Heart left ventricle (tissue), 16 donors: ENCODE results near the gene CABLES1. TPM values are rescaled to one million over a fixed set of nuclear protein-coding genes. Genes with fewer than 3 reads are reported as not detected.

Source experiments
- ATAC-seq, 4 donors: fragments of 200-7000 bp; cut with Tn5 transposase; one replicate each; pipeline ENCODE4 v1.9.1; 2020 to 2022; ENCODE audit warnings: moderate library complexity in 4 of 4, mild to moderate bottlenecking in 3 of 4, moderate number of reproducible peaks in 1 of 4
- DNase-seq, 5 donors: peaks; one replicate each; pipeline ENCODE4 v3.0.0-alpha.2; 2020
- H3K27ac ChIP-seq, 12 donors: fragments of 200-600 bp; sonication (generic) in 4 of 12; one replicate each; pipeline versions ENCODE4 v1.5.0 to v1.8.0; 2016 to 2022; ENCODE audit warnings: mild to moderate bottlenecking in 2 of 12
- H3K27me3 ChIP-seq, 9 donors: fragments of 200-600 bp; sonication (generic) in 2 of 9; one replicate each; pipeline versions ENCODE4 v1.5.1 to v1.8.0; 2016 to 2022; ENCODE audit warnings: mild to moderate bottlenecking in 3 of 9
- H3K36me3 ChIP-seq, 9 donors: fragments of 200-600 bp; sonication (generic) in 2 of 9; one replicate each; pipeline versions ENCODE4 v1.5.0 to v1.8.0; 2018 to 2022; ENCODE audit warnings: mild to moderate bottlenecking in 2 of 9
- H3K4me1 ChIP-seq, 12 donors: fragments of 200-600 bp; sonication (generic) in 4 of 12; one replicate each; pipeline versions ENCODE4 v1.5.0 to v1.8.0; 2016 to 2022; ENCODE audit warnings: mild to moderate bottlenecking in 3 of 12
- H3K4me3 ChIP-seq, 12 donors: fragments of 200-600 bp; sonication (generic) in 4 of 12; one replicate each; pipeline versions ENCODE4 v1.5.0 to v1.8.0; 2017 to 2022; ENCODE audit warnings: mild to moderate bottlenecking in 9 of 12, moderate library complexity in 4 of 12
- H3K9me3 ChIP-seq, 12 donors: fragments of 200-600 bp; sonication (generic) in 4 of 12; one replicate each; pipeline versions ENCODE4 v1.5.0 to v1.8.0; 2016 to 2022; ENCODE audit warnings: mild to moderate bottlenecking in 1 of 12
- CTCF ChIP-seq, 12 donors: fragments of 200-600 bp; sonication (generic) in 4 of 12; IDR thresholded peaks; one replicate each; pipeline versions ENCODE4 v1.5.0 to v1.8.0; 2018 to 2022; ENCODE audit warnings: antibody characterized with exemption in 12 of 12, mild to moderate bottlenecking in 5 of 12
- POLR2A ChIP-seq, 2 donors: fragments of 450-650 bp; IDR thresholded peaks; one replicate each; pipeline ENCODE4 v1.6.1; 2017; ENCODE audit warnings: antibody characterized with exemption in 2 of 2, mild to moderate bottlenecking in 2 of 2, moderate library complexity in 2 of 2
- WGBS, 4 donors: extraction: QIAGEN DNeasy Blood & Tissue Kit in 2 of 4; methylation state at CpG; one replicate each; pipeline versions ENCODE4 v1.1.5 to v1.1.7; 2013 to 2018; 5-methylcytosine and 5-hydroxymethylcytosine counted together
- intact Hi-C, 10 donors: fragments of 100-400 bp; cut with DNase I; formaldehyde crosslinking; loops; one replicate each; pipeline versions ENCODE4 v1.11.1 to v1.14.2; 2022
- polyA plus RNA-seq, 2 donors: library from polyadenylated mRNA; stranded (reverse); fragments of 200-250 nt; gene quantifications; one replicate each; pipeline ENCODE4 v1.2.3, GENCODE V29; 2013
- total RNA-seq, 9 donors: library from RNA; depleted of rRNA in 2 of 9; stranded (reverse); fragments of >200 nt in 2 of 9; fragmentation: NEBNext Ultra II Directional in 3 of 9; extraction: Animal tissue kit (Norgen Biotek cat#: 25700) in 3 of 9; gene quantifications; one replicate each; pipeline versions ENCODE4 v1.1.0 to v1.2.4, GENCODE V29; 2016 to 2023
- donor health status: ischemic (EF 13 %, LVEDD 7.1; RV severe dilation, severe dysfunction).
- donor health status: healthy with polysubstance abuse.
- donor health status: DM: no; HTN: yes; CAD: no.
- donor health status: DM: no; HTN: no; CAD: no.
- donor health status: ischemic (EF 25% LVEDD 6.9; RV normal size, moderate dysfunction).
- donor health status: ischemic (EF 25% LVEDD 5.7; RV mildly dilated, moderate dysfunction).
- donor health status: healthy.
- donor health status: DM: yes; HTN: yes; CAD: no.
- donor health status: ischemic (EF 35%, LVEDD 5.7; RV mildly dilated, moderate dysfunction).
- donor health status: nonischemic (EF 11% LVEDD 7.7; RV severe dilation, severe dysfunction).
- donor health status: DM: yes; HTN: yes; CAD: no.
- donor health status: PGD.
- donor health status: ischemic (EF 29% LVEDD 5.4; RV normal size, mild dysfunction).
- donor health status: nonischemic (EF 23%, LVEDD 6.1; RV moderate dilation, normal function).

Gene CABLES1
- total and polyA plus RNA-seq, 11 donors, result 0.28 to 7.2 (median 2.1) TPM

GRCh38 chr18:23208600-23208999 lies 73.3 kb downstream of the CABLES1 start:
- no peak overlapping the region for H3K27ac ChIP-seq
- 97 to 100% (median 98%) methylated on average over 3 of the region's 3 CpGs for WGBS, 4 donors
- no peaks in the 10 kb centered on the region for H3K27me3 ChIP-seq
- intact Hi-C loops, result no loop called here
- no peak overlapping the region for H3K4me3 ChIP-seq
- ATAC-seq (no peak), DNase-seq (no peak)
- H3K36me3 ChIP-seq, result no peaks in the 10 kb centered on the region
- peaks cover 0 to 18% (median 0%) of the 10 kb centered on the region in 12 donors for H3K4me1 ChIP-seq
- H3K9me3 ChIP-seq, result peaks cover 0 to 13% (median 0%) of the 10 kb centered on the region in 12 donors
- TF ChIP-seq CTCF (IDR thresholded peaks at IDR 0.05) (no peak), POLR2A (IDR thresholded peaks at IDR 0.05) (no peak)

GRCh38 chr18:23209031-23209430 lies 73.7 kb downstream of the CABLES1 start:
- intact Hi-C loops, result no loop called here
- Histone ChIP-seq H3K27ac (no peak overlapping the region), H3K36me3 (no peaks in the 10 kb centered on the region), H3K4me3 (no peak overlapping the region), H3K27me3 (no peaks in the 10 kb centered on the region), H3K4me1 (peaks cover 0 to 18% (median 0%) of the 10 kb centered on the region in 12 donors), H3K9me3 (peaks cover 0 to 13% (median 0%) of the 10 kb centered on the region in 12 donors)
- TF ChIP-seq CTCF (IDR thresholded peaks at IDR 0.05) (no peak), POLR2A (IDR thresholded peaks at IDR 0.05) (no peak)
- WGBS, 4 donors, result 89 to 100% (median 96%) methylated on average over 3 of the region's 3 CpGs
- no peak for DNase-seq
- ATAC-seq, result no peak

- Histone ChIP-seq H3K4me1 (peaks cover 0 to 18% (median 0%) of the 10 kb centered on the region in 12 donors), H3K27me3 (no peaks in the 10 kb centered on the region), H3K9me3 (peaks cover 0 to 13% (median 0%) of the 10 kb centered on the region in 12 donors), H3K36me3 (peaks cover 0 to 7% (median 0%) of the 10 kb centered on the region in 9 donors), H3K4me3 (no peak overlapping the region), H3K27ac (no peak overlapping the region)
- no peak for TF ChIP-seq POLR2A (IDR thresholded peaks at IDR 0.05)
- TF ChIP-seq CTCF (IDR thresholded peaks at IDR 0.05), result no peak
- DNase-seq (no peak), ATAC-seq (no peak)
- intact Hi-C loops, result loop anchor here in 1 of 10 donors (10.0 kb wide), 1 partner anchor 65 kb away; no protein-coding TSS in a partner anchor
- WGBS, 4 donors, result 78 to 93% (median 87%) methylated on average over 7 of the region's 7 CpGs
Observed at GRCh38 chr18:23209796-23210195, 74.5 kb downstream of the CABLES1 start.

- DNase-seq (no peak), ATAC-seq (peak in 1 of 4 donors; percentile 18)
- Histone ChIP-seq H3K27me3 (no peaks in the 10 kb centered on the region), H3K27ac (no peak overlapping the region), H3K9me3 (peaks cover 0 to 13% (median 0%) of the 10 kb centered on the region in 12 donors), H3K36me3 (peaks cover 0 to 14% (median 0%) of the 10 kb centered on the region in 9 donors), H3K4me3 (no peak overlapping the region), H3K4me1 (peaks cover 0 to 18% (median 0%) of the 10 kb centered on the region in 12 donors)
- TF ChIP-seq CTCF (IDR thresholded peaks at IDR 0.05) (no peak), POLR2A (IDR thresholded peaks at IDR 0.05) (no peak)
- WGBS, 4 donors, result 86 to 92% (median 88%) methylated on average over 6 to 7 of the region's 7 CpGs
- intact Hi-C loops, result loop anchor here in 1 of 10 donors (10.0 kb wide), 1 partner anchor 66 kb away; no protein-coding TSS in a partner anchor
Observed at GRCh38 chr18:23210526-23210925, 75.2 kb downstream of the CABLES1 start.
